Cerebellar cortex (tissue), 1 donor: ENCODE measurements around the gene ZNF541.

Source experiments
- DNase-seq: peaks from one replicate; pipeline ENCODE4 v3.0.0-alpha.2; 2015; ENCODE audit warnings: low spot score

Gene ZNF541, protein sequence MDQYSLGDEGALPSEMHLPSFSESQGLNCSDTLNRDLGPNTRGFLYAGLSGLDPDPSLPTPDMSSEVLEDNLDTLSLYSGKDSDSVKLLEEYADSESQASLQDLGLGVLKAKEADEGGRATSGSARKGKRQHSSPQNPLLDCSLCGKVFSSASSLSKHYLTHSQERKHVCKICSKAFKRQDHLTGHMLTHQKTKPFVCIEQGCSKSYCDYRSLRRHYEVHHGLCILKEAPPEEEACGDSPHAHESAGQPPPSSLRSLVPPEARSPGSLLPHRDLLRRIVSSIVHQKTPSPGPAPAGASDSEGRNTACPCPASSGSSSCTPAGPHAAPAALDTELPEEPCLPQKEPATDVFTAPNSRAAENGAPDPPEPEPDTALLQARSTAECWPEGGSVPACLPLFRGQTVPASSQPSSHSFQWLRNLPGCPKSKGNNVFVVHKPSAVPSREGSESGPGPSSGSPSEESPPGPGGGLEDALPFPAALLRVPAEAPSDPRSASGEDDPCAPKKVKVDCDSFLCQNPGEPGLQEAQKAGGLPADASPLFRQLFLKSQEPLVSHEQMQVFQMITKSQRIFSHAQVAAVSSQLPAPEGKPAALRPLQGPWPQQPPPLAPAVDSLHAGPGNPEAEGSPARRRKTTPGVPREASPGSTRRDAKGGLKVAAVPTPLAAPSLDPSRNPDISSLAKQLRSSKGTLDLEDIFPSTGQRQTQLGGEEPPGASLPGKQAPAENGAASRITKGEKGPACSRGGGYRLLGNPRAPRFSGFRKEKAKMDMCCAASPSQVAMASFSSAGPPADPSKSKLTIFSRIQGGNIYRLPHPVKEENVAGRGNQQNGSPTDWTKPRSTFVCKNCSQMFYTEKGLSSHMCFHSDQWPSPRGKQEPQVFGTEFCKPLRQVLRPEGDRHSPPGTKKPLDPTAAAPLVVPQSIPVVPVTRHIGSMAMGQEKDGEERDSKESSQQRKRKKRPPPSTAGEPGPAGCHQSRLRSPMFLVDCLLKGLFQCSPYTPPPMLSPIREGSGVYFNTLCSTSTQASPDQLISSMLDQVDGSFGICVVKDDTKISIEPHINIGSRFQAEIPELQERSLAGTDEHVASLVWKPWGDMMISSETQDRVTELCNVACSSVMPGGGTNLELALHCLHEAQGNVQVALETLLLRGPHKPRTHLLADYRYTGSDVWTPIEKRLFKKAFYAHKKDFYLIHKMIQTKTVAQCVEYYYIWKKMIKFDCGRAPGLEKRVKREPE (N-terminal part only)

DNA sequence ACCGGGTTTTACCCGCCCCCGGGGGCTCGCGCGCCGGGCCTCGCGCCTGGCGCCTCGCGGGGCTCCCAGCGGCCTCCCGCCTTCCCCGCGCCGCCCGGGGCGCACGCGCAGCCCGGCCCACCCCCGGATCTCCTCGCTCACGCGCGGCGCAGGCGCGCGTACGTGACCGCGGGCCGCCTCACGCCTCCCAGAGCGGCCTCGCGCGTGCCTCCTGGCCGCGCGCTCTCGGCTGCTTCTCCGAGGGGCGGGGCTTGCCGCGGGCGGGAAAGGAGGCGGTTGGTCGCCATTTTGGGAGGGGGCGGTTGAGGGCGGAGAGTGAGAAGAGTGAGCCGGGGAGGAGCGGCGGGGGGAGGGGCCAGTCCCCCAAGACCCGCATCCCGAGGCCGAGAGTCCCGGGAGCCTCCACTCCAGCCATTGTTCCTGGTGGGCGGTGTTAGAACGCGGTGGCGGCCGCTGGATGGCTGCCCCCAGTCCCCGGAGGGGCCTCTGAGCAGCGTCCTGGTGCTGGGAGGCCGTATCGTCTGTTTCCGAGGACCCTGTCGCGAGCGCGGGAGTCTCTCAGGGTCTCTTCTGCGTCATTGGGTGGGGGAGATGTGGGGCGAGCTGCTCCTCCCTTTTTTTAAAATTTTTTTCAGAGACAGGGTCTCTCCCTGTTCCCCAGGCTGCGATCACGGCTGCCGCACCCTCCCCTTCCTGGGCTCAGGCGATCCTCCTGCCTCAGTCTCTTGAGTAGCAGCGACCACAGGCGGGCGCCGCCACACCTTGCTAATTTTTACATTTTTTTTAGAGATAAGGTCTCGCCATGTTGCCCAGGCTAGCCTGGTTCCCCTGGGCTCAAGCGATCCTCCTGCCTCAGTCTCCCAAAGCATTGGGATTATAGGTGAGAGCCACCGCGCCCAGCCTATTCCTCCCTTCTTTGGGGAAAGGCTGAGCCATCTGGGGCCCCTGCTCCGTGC lies at the start of gene ZNF541:
Gene ZNF541, minus strand, starts transcription at position 78 of the 956 bp plus-strand sequence. CDS start 17,292 bp downstream, outside the sequence.
- DNase-seq: peak; percentile 31

DNA sequence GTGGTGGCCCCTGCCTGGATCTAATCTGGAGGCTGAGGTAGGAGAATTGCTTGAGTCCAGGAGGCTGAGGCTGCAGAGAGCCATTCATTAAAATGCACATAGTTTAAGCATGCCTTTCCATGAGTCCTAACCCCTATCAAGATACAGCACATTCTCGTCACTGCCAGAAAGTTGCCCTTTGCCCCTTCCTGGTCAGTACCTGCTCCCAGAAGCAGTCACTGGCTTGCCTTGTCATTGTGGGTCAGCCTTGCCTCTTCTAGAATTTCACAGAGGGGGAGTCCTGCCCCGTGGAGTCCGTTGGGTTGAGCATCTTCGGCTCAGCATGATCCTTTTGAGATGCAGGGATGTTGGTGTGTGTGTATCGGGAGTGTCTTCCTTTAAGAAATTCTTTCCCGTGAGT lies 46.8 kb upstream of the ZNF541 start:
- DNase-seq: no peak

DNA sequence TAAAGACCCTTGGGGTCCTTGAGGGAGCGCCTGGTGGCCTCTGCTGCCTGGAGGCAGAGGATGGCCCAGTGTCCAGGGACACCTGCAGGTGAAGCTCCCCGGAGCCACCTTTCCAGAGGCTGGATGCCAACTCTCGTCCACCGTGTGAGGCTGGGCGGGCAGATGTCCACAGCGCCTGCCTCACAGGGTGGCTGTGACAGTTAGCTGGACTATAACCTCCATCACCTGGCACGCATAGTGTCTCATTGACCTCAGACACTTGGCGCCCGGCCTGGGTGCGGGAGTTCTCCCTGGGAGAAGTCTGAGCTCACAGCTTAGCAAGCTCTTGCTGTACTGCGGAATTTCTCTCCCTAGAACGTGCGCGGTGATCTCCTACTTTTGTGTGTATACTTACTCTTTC lies 45.8 kb upstream of the ZNF541 start:
- DNase-seq: peak; percentile 60

DNA sequence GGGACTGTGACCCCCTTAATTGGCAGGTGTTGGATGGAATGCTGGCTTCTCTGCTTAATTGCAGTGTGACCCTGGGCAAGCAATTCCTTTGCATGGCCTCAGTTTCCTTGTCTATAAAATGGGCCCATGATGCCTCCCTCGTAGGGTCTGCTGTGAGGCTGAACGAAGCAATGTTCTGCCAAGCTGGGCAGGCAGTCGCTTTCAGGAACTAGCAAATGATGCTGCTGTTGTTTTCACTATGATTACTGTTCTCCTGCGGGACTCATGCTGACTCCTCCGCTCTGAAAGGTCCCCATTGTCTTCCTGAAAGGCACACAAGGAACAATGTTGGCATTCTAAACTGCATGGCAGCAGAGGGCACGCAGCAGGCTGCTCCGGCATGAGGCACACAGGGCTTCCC lies 42.8 kb upstream of the ZNF541 start:
- no peak for DNase-seq

DNA sequence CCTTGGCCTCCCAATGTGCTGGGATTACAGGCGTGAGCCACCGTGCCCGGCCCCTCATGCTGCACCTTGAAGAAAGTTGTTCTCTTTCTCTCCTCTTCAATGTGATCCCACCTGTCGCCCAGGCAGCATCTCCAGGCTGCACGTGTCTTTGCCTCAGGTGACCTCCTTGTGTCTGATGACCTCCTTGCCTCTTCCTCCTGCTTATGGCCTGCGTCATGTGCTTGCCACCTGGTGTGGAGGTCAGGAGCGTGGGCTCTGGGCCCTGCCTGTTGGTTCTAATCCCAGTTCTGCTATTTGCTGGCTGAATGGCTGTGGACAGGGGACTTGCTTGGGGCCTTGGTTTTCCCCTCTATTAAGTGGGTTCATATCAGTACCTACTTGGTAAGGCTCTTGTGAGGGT lies 42.3 kb upstream of the ZNF541 start:
- DNase-seq: no peak

DNA sequence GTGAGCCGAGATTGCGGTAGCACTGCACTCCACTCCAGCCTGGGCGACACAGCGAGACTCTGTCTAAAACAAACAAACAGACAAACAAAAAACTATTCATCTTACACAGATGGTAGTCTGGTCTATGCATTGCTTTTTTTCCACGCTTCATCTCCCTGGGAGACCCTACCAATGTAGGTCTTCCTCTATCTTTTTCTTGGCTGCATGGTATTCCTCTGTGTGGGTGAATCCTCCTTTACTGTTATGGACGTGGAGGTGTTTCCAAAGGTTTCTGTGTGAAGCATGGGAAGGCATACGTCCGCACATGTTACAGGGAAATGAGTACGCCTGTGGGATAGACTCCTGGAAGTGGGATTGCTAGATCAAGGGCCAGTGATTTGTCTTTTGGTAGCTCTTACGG lies 41.6 kb upstream of the ZNF541 start:
- DNase-seq: no peak

DNA sequence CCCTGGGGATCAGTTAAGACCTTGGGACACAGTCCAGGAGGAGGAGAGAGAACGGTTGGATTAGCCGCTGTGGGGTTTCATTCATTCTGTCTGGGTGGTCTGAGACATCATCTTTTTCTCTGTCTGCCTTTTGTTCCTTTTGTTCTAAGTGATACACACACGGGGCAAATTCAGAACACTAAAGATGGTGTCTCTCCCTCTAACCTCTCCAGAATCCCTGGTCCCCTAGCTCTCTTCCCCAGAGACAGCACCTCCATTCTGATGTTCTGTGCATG lies 41.0 kb upstream of the ZNF541 start:
- no peak for DNase-seq

DNA sequence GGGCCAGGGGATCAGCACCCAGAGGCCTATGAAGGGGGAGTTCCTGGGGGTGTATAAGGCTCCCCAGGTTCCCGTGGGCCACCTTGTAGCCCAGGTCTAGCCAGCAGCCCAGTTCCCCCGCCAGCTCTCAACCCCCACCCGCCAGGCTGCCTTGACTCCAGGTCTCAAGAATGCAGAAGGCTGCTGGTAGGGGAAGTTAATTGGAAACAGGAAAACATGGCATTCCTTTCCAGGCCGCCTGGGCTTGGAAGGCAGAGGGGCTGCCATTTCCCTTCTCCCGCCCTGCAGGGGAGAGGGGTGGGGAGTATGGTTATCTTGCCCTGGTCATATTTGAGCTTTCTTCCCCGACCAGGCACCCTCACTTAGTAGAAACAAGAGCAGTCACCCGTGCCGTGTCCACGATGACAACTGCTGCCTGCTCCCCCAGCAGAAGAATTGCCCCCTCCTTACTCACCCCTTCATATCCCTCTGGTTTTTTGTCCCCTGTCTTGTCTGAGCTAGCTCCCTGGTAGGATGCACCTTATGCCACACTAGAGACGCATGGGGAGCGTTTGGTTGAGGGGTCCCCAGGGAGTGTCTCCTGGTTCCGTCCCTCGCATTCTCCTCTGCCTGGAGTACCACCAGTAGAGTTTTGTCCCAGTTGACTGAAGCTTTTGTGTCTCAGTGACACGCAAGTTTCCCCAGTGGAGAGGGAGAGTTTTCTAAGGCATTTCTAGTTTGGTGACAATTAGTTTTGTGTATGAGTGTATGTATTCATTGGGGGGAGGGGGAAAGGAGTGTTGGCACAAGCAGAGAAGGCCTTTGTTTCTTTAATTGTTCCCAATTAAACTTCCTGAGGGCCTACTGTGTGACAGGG lies 40.4 kb upstream of the ZNF541 start:
- DNase-seq: no peak

DNA sequence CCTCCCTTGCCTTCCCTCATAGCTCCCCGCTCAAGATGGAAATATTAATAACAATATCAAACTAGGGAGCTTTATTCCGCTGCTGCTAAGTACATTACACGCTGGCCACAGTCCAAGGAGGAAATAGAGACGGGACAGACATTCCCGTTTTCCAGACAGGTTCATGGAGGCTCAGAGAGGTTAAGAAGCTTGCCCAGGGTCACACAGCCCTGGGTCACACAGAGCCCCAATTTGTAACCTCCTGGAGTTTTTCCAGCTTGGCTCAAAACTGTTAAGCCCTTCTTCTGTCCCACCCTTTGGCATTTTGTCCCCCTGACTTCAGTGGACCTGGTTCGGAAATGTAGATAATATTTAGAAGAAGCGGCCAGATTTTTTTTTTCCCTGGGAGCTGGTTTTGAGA lies 38.0 kb upstream of the ZNF541 start:
- no peak for DNase-seq

DNA sequence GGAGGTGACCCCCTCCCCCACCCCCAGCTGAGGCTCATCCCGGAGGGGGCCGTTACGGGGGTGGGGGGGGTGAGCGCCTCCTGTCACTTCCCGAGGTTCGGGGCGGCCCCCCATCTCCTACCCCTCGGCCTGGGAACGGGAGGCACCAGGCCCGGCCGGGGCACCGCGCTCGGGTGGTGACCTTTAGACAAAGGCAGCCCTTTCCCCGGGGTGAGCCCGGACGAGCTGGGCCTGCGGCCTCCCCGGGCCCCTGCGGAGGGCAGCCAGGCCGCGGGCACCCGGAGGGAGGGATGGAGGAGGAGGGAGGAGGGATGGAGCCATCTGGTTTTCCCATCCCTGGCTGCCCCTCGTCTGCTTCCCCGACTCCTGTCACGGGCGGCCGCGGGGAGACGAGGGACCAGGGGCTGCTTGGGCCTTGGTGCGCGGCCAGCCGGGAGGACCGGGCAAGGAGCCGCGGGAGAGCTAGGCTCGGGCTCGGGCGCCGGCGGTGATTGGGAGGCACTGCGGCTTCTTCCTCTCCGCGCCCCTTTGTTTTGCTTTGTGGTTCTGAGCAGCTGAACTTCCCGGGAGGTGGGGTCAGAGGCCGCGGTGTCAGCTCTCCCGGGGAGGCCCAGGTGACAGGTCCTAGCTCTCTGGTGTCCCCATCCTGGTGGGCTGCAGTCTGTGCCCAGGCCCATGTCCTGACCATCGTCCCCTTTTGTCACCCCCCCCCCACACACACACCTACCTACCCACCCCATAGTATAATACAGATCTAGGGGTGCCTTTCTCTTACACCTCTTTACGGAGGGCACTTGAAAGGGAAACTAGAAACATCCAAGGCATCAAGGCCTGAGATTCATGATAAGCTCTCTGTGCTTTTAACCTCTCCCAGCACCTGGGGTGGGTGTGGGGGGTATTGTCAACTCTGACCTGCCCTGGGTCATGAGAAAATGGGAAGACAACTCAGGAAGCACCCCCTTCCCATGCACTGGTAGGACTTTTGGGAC lies 37.3 kb upstream of the ZNF541 start:
- DNase-seq: peak; percentile 49

DNA sequence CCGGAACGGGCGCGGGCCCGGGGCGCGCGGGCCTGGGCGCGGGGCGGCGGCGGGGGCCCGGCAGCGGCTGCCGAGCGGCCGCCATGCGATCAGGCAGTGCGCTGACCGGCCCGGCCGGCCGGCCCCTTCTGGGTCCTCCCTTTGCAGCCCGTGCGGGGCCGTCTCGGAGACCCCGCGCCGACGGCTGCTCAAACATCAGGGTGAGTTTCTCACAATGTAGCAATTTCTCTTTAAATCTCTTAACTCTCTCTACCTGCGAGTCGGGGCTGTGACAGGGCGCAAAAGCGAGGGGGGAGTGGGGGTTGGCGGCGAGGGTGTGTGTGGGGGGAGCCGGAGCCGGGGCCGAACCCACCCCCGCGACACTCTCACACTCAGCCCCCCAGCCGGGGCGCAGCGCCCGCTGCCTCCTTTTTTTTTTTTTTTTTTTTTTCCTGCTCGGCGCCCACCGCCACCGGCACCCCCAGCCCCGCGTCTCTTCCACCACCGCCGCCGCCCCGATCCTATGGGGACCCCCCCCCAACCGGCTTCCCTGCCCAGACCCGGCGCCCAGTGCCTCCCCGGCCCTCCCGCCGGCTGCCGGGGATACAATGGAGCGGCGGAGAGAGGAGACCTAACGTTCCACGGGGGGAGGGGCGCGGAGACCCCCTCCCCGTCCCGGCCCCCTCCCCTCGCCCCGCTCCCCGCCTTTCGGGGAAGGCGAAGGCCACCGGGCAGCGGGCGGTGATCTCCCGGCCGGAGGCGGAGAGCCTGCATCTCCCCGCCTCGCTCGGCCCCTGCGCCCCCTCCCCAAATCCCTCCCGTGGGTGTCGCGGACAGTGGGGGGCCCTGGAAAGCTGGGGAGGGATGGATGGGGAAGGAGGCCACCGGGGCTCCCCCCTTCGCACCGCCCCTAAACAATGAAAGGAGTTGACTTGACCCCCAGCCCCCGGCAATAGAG lies 36.3 kb upstream of the ZNF541 start, which contains the start of gene BICRA:
Gene BICRA, plus strand, starts transcription at position 166 of the 937 bp plus-strand sequence. CDS start 64,441 bp downstream, outside the sequence.
- peak; percentile 82 for DNase-seq

DNA sequence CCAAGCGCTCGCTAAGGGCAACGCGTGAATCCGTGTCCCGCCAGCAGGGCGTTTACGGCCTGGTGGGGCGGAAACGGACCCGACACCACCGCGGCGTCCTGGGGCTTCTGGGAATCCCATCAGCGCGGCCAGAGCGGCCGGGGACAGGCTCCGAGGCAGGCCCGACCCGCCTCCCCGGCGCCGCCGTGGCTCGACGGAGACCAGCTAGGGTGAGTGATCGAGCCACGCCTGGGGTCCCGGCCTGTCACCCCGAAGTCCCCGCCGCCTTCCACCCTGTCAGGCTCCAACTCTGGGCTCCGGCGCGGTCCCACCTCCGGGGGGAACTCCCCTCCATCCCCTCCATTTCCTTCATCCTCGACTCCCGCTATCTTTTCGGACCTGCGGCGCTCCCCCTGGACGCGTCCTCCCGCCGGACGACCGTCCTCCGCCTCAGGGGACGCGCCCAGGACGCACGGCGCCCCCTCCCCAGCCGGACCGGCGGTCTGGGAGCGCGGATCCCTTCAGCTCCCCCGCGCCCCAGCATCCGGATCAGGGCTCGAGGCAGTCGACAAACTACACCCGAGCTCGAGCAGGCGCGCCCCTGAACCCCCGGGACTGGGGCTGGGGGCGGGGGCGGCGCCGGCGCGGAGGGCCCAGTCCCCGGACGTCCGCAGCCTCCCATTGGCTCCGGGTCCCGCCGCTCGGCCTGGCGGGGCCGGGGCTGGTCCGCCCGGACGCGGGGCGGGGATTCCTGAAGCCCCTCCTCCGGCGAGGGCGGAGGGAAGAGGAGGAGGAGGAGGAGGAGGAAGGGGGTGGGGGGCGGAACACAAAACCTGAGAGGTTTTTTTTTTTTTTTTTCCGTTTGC lies 35.3 kb upstream of the ZNF541 start:
- peak; percentile 94 for DNase-seq

DNA sequence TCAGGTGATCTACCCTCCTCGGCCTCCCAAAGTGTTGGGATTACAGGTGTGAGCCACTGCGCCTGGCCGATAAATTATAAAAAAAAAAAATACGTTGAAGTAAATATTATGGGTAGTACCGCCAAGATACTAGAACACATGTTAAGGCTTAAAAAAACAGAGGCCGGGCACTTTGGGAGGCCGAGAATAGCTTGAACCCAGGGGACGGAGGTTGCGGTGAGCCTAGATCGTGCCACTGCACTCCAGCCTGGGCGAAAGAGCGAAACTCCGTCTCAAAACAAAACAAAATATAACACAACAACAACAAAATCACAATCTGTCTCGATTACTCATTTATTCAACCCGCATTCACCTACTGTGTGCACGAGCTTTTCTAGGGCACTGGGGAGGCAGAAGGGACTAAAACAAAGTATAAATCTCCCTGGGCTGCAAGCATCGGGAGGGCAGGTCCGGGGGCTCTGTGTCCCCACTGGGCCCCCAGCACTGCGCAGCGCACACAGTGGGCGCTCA lies 34.7 kb upstream of the ZNF541 start:
- DNase-seq: no peak

DNA sequence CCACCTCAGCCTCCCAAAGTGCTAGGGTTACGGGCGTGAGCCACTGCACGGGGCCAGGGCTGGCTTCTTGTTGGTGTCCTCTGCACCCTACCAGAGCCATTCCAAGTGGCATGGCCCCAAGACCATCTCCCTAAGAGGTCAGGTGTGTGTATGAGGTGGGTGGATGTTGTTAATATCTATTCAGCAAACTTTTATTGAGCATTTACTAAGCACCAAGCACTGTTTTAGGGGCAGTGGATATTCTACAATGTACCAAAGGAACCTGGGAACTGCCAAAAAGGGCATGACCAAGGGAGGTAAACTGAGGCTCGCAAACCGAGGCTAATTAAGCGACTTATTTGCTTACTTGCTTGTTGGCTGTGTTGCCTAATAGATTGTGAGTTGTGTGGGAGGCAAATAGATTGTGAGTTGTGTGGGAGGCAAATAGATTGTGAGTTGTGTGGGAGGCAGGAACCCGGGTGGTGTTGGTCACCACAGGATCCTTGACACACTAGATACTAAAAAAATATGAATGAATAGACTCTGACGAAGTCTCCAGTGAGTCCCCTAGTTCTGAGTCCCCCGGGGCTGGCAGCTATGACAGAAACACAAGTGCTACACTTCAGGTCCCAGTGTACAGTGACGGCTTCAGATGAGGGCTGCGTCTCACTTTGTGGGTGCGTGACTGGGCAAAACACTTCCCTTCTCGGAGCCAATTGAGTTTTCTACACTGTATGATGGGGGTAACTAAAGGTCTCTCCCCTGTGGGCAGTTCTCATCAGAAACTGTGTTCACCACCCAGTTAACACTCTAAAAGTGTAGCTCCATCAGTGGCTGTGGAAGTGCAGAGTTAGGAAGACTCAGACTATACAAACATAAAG lies 31.0 kb upstream of the ZNF541 start:
- DNase-seq: no peak

DNA sequence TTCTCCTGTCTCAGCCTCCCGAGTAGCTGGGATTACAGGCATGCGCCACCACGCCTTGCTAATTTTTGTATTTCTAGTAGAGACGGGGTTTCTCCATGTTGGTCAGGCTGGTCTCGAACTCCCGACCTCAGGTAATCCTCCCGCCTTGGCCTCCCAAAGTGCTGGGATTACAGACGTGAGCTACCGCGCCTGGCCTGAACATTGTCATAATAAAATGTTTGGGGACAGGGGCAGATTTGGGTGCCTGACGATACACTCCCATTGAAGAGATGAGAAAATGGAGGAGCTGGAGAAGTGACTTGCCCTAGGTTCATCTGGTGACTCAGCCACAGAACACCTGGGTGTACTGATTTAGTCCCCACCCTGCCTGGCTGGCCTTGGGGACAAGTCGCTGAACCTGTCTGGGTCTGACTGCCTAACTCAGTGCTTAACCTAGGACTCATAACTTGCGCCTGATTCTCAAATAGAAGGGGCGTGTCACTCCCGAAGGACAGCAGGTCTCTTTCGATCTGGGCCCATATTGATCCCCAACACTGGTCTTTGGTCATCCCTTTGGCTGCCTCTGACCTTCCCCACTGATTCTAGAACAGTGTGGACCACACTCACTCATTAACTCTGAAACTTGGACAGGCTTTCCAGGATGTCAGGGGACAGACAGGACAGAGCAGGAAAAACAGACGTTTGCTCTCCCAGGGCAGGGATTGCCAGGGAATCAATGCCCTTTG lies 28.4 kb upstream of the ZNF541 start:
- DNase-seq: no peak
